A549 (cell line): ENCODE results near the gene CCDC188. TPM values are rescaled to one million over a fixed set of nuclear protein-coding genes. Genes with fewer than 3 reads are reported as not detected.

Source experiments
- ATAC-seq, 2 experiments: fragments of 200-7000 bp in 1 of 2; fragments of >200 bp in 1 of 2; cut with Nextera tagmentation in 1 of 2; cut with Tn5 transposase in 1 of 2; 3 replicates each; pipeline versions ENCODE4 v1.8.0 to v1.9.1; 2018 to 2020; ENCODE audit warnings: mild to moderate bottlenecking in 1 of 2, moderate library complexity in 1 of 2
- CTCF ChIA-PET: fragments of 300-600 bp; sonication (Branson Sonifier 250); formaldehyde crosslinking; extraction: SDS; loops from one replicate; lab custom pipeline; 2021; ENCODE audit warnings: antibody characterized with exemption, inconsistent platforms; lab: Yijun Ruan, JAX
- POLR2A ChIA-PET: fragments of 350-600 bp; formaldehyde crosslinking; extraction: SDS; loops from one replicate; lab custom pipeline; 2021; ENCODE audit warnings: antibody characterized with exemption, inconsistent platforms; lab: Yijun Ruan, JAX
- DNase-seq, 2 experiments: peaks; one replicate each; pipeline versions ENCODE4 v3.0.0 to v3.0.0-alpha.2; 2011 to 2016; ENCODE audit warnings: low read depth in 1 of 2, low spot score in 1 of 2
- FAIRE-seq: peaks from 2 replicates; lab custom pipeline; 2011; peaks lifted over from hg19 to GRCh38; lab: Jason Lieb, UNC
- H3K27ac ChIP-seq, 2 experiments: fragments of >200 bp; sonication (Bioruptor Twin); formaldehyde crosslinking; 3 replicates each; pipeline ENCODE4 v1.5.1; 2016 to 2017
- H3K4me1 ChIP-seq: fragments of >200 bp; sonication (Bioruptor Twin); formaldehyde crosslinking; 3 replicates; pipeline ENCODE4 v1.6.1; 2016
- H3K4me2 ChIP-seq: fragments of >200 bp; sonication (Bioruptor Twin); formaldehyde crosslinking; 3 replicates; pipeline ENCODE4 v1.6.1; 2016
- H3K4me3 ChIP-seq: fragments of >200 bp; sonication (Bioruptor Twin); formaldehyde crosslinking; 3 replicates; pipeline ENCODE4 v1.5.1; 2016
- H3K9me3 ChIP-seq: fragments of >200 bp; sonication (Bioruptor Twin); formaldehyde crosslinking; 3 replicates; pipeline ENCODE4 v1.6.1; 2016
- CBX8 ChIP-seq: fragments of 200-600 bp; sonication (generic); IDR thresholded peaks from 2 replicates; pipeline ENCODE4 v1.6.1; 2016
- EP300 ChIP-seq, 2 experiments: fragments of >200 bp; sonication (Bioruptor Twin); formaldehyde crosslinking; IDR thresholded peaks; 2 replicates in 1 of 2; 3 replicates in 1 of 2; pipeline ENCODE4 v1.6.1; 2016 to 2017
- HDAC2 ChIP-seq: fragments of 200-600 bp; sonication (generic); IDR thresholded peaks from 2 replicates; pipeline ENCODE4 v1.6.1; 2016
- HOXB13 ChIP-seq: fragments of 250-450 bp; sonication (Bioruptor Pico); IDR thresholded peaks from 2 replicates; pipeline ENCODE4 v1.5.0; 2020; ENCODE audit warnings: low read depth, mild to moderate bottlenecking, moderate library complexity
- HOXB5 ChIP-seq: fragments of 250-450 bp; sonication (Bioruptor Pico); IDR thresholded peaks from 2 replicates; pipeline ENCODE4 v1.5.0; 2020; ENCODE audit warnings: mild to moderate bottlenecking, moderate library complexity
- NFE2L2 ChIP-seq: fragments of 150-350 bp; conservative IDR thresholded peaks from 2 replicates; pipeline ENCODE4 v1.6.1; 2014; ENCODE audit warnings: low read length
- POLR2AphosphoS2 ChIP-seq: conservative IDR thresholded peaks from 2 replicates; pipeline ENCODE4 v1.6.1; 2012; ENCODE audit warnings: low read length, improper control_type of control experiment, inconsistent platforms
- RAD21 ChIP-seq, 2 experiments: fragments of >200 bp in 1 of 2; sonication (Bioruptor Twin) in 1 of 2; formaldehyde crosslinking in 1 of 2; IDR thresholded peaks in 1 of 2; conservative IDR thresholded peaks in 1 of 2; 2 replicates in 1 of 2; 3 replicates in 1 of 2; pipeline ENCODE4 v1.6.1; 2012 to 2018; ENCODE audit warnings: inconsistent platforms in 1 of 2
- TFCP2L1 ChIP-seq: fragments of 250-450 bp; sonication (Bioruptor Pico); IDR thresholded peaks from 2 replicates; pipeline ENCODE4 v1.5.0; 2021; ENCODE audit warnings: mild to moderate bottlenecking
- ZC3H11A ChIP-seq: fragments of 450-650 bp; IDR thresholded peaks from 2 replicates; pipeline ENCODE4 v1.6.1; 2014; ENCODE audit warnings: antibody characterized with exemption, mild to moderate bottlenecking
- ZNF302 ChIP-seq: fragments of 250-450 bp; sonication (Bioruptor Pico); IDR thresholded peaks from 2 replicates; pipeline ENCODE4 v1.9.0; 2021; ENCODE audit warnings: inconsistent platforms, mild to moderate bottlenecking, moderate library complexity
- WGBS: methylation state at CpG from one replicate; pipeline ENCODE4 v1.1.6; 2017; ENCODE audit errors: missing lambda C conversion rate; 5-methylcytosine and 5-hydroxymethylcytosine counted together
- polyA plus RNA-seq, 4 experiments: library from polyadenylated mRNA; depleted of rRNA in 3 of 4; stranded (reverse); fragments of >200 nt; fragmentation: RNase III in 1 of 4; extraction: RNeasy Plus Mini Kit Qiagen cat#74134 plus additional on column Dnase treatment in 1 of 4; gene quantifications; 2 replicates in 3 of 4; 3 replicates in 1 of 4; pipeline ENCODE4 v1.2.3, GENCODE V29; 2011 to 2017
- TF ChIP-seq, protein P1 (sequence below): fragments of 250-450 bp; sonication (Bioruptor Pico); IDR thresholded peaks from 2 replicates; pipeline ENCODE4 v1.5.0; 2020; ENCODE audit warnings: low read depth, mild to moderate bottlenecking, moderate library complexity
- TF ChIP-seq, protein P2 (sequence below): fragments of 200-600 bp; sonication (generic); IDR thresholded peaks from 2 replicates; pipeline ENCODE4 v1.6.1; 2016; ENCODE audit warnings: antibody characterized with exemption, mild to moderate bottlenecking, moderate library complexity
- TF ChIP-seq, protein P3 (sequence below): fragments of >200 bp; sonication (Bioruptor Twin); formaldehyde crosslinking; IDR thresholded peaks from 3 replicates; pipeline ENCODE4 v1.5.1; 2016
- TF ChIP-seq, protein P4 (sequence below): IDR thresholded peaks from 2 replicates; pipeline ENCODE4 v1.6.1; 2012
- TF ChIP-seq, protein P5 (sequence below): IDR thresholded peaks from 2 replicates; pipeline ENCODE4 v1.6.1; 2012; ENCODE audit warnings: low read depth, borderline replicate concordance
- TF ChIP-seq, protein P6 (sequence below): fragments of >200 bp; sonication (Bioruptor Twin); formaldehyde crosslinking; IDR thresholded peaks from 2 replicates; pipeline ENCODE4 v1.6.1; 2016

The CCDC188 gene
- polyA plus RNA-seq, 2 of the 4 experiments (the other 2 are of a cell fraction), result not detected

DNA sequence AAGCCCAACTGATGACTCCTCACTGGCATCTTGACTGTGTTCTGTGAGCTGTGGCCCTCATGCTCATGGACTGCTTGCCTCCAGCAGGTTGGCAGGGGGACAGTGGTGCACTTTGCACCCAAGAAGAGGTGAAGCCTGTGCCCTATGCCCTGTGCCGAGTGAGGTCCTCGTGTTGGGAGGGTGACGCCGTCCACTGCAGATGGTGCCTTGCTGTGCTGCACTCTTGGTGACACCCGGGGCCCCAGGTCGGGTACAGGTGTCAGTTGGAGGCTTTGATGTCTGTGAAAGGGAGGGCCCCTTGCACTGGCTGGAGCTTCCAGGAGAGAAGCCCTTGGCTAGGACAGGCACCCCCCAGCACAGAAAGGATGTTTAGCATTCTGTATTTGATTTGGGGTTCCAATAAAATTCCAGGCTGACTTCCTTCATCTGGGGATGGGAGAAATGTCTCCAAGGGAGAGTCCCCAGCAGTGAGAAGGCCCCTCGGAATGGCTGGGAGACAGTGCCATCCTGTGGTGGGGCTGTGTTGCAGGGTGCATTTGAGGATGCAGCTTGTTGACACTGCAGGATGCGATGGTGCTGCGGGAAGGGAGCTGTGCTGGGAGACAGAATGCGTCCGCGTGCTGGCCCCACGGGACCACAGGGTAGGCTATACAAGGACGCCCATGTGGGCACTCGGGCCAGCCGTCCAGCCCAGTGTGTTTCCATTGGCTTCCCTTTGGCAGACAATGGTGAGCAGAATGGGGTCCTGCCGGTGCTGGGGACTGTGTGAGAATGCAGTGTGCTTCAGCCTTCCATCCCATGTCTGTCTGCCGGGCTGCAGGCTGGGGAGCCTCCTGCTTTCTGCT, 21.7 kb downstream of the CCDC188 start:
- FAIRE-seq (no peak), DNase-seq (peak in 1 of 2 experiments; percentile 46), ATAC-seq (peak; percentile 15 to 59; a peak in 3 of 6 replicates)
- Histone ChIP-seq H3K4me1 (peaks cover 7% of the 10 kb centered on the region; the same call in 1 of the 3 replicates), H3K27ac (no peak overlapping the region), H3K9me3 (no peaks in the 10 kb centered on the region), H3K4me3 (no peak overlapping the region), H3K4me2 (no peak overlapping the region)
- ChIA-PET POLR2A (no interaction called here), CTCF (interaction anchor here (0.7 to 1.3 kb wide), 4 partner anchors 9 to 22 kb away, joined by 3 to 5 read pairs (median 4); partner anchors contain the start of gene RANBP1)
- 65% methylated on average over 11 of the region's 18 CpGs for WGBS
- TF ChIP-seq, protein P1, sequence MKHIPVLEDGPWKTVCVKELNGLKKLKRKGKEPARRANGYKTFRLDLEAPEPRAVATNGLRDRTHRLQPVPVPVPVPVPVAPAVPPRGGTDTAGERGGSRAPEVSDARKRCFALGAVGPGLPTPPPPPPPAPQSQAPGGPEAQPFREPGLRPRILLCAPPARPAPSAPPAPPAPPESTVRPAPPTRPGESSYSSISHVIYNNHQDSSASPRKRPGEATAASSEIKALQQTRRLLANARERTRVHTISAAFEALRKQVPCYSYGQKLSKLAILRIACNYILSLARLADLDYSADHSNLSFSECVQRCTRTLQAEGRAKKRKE, result no peak
- TF ChIP-seq POLR2AphosphoS2 (peak; percentile 79; the same call in 1 of the 2 replicates), HOXB5 (CRISPR knock-in tag) (no peak), RAD21 (conservative IDR thresholded peaks at IDR 0.05 in 1 of 2, IDR thresholded peaks at IDR 0.05 in 1 of 2) (peak in 1 of 2 experiments; percentile 27; a peak in 2 of 5 replicates), HOXB13 (CRISPR knock-in tag) (no peak), EP300 (IDR thresholded peaks at IDR 0.05) (no peak), TFCP2L1 (CRISPR knock-in tag) (no peak)
- TF ChIP-seq, protein P2, sequence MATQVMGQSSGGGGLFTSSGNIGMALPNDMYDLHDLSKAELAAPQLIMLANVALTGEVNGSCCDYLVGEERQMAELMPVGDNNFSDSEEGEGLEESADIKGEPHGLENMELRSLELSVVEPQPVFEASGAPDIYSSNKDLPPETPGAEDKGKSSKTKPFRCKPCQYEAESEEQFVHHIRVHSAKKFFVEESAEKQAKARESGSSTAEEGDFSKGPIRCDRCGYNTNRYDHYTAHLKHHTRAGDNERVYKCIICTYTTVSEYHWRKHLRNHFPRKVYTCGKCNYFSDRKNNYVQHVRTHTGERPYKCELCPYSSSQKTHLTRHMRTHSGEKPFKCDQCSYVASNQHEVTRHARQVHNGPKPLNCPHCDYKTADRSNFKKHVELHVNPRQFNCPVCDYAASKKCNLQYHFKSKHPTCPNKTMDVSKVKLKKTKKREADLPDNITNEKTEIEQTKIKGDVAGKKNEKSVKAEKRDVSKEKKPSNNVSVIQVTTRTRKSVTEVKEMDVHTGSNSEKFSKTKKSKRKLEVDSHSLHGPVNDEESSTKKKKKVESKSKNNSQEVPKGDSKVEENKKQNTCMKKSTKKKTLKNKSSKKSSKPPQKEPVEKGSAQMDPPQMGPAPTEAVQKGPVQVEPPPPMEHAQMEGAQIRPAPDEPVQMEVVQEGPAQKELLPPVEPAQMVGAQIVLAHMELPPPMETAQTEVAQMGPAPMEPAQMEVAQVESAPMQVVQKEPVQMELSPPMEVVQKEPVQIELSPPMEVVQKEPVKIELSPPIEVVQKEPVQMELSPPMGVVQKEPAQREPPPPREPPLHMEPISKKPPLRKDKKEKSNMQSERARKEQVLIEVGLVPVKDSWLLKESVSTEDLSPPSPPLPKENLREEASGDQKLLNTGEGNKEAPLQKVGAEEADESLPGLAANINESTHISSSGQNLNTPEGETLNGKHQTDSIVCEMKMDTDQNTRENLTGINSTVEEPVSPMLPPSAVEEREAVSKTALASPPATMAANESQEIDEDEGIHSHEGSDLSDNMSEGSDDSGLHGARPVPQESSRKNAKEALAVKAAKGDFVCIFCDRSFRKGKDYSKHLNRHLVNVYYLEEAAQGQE, result no peak
- TF ChIP-seq, protein P3, sequence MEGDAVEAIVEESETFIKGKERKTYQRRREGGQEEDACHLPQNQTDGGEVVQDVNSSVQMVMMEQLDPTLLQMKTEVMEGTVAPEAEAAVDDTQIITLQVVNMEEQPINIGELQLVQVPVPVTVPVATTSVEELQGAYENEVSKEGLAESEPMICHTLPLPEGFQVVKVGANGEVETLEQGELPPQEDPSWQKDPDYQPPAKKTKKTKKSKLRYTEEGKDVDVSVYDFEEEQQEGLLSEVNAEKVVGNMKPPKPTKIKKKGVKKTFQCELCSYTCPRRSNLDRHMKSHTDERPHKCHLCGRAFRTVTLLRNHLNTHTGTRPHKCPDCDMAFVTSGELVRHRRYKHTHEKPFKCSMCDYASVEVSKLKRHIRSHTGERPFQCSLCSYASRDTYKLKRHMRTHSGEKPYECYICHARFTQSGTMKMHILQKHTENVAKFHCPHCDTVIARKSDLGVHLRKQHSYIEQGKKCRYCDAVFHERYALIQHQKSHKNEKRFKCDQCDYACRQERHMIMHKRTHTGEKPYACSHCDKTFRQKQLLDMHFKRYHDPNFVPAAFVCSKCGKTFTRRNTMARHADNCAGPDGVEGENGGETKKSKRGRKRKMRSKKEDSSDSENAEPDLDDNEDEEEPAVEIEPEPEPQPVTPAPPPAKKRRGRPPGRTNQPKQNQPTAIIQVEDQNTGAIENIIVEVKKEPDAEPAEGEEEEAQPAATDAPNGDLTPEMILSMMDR, result peak; percentile 27; the same call in 1 of the 3 replicates
- TF ChIP-seq, protein P4, sequence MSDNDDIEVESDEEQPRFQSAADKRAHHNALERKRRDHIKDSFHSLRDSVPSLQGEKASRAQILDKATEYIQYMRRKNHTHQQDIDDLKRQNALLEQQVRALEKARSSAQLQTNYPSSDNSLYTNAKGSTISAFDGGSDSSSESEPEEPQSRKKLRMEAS, result 0 out of 2 replicates have a peak, but pooled peaks have one; percentile 13
- TF ChIP-seq, protein P5, sequence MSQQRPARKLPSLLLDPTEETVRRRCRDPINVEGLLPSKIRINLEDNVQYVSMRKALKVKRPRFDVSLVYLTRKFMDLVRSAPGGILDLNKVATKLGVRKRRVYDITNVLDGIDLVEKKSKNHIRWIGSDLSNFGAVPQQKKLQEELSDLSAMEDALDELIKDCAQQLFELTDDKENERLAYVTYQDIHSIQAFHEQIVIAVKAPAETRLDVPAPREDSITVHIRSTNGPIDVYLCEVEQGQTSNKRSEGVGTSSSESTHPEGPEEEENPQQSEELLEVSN, result no peak
- TF ChIP-seq, all 56 proteins: peak for 4

DNA sequence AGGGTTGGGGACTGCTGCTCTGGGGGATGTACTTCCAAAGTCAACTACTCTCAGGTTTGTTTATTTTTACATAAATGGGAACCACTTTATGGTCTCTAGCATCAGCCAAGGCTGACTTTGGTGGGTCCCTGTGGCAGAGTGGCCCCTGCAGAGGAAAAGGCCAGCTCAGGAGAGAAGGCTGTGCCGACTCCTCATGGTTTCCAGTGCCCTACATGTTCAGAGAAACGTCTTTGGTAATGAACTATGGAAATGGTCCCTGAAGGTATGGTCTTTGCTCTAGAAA, 22.3 kb downstream of the CCDC188 start:
- no peak overlapping the region for H3K27ac ChIP-seq
- WGBS, result 70% methylated on average over 2 of the region's 2 CpGs
- H3K4me1 ChIP-seq, result peaks cover 7% of the 10 kb centered on the region; the same call in 1 of the 3 replicates
- no peak overlapping the region for H3K4me2 ChIP-seq
- no peak for ATAC-seq
- POLR2A ChIA-PET, result no interaction called here
- H3K4me3 ChIP-seq, result no peak overlapping the region
- DNase-seq, result no peak
- no peak for FAIRE-seq
- H3K9me3 ChIP-seq, result no peaks in the 10 kb centered on the region
- CTCF ChIA-PET, result interaction anchor here (1.0 to 1.2 kb wide), 2 partner anchors 10 to 158 kb away, joined by 3 to 4 read pairs; no protein-coding TSS in a partner anchor
- TF ChIP-seq NFE2L2, result no peak
- TF ChIP-seq CBX8, result no peak
- TF ChIP-seq HDAC2, result no peak
- no peak for TF ChIP-seq HOXB13 (CRISPR knock-in tag)
- no peak for TF ChIP-seq ZNF302 (CRISPR knock-in tag)
- TF ChIP-seq, protein P2, result no peak
- TF ChIP-seq, protein P6, sequence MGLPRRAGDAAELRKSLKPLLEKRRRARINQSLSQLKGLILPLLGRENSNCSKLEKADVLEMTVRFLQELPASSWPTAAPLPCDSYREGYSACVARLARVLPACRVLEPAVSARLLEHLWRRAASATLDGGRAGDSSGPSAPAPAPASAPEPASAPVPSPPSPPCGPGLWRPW, result no peak
- TF ChIP-seq ZC3H11A, result no peak
